HG02973 (cell line): Measurements from ENCODE around the gene SIRT3.

ENCODE experiments used
- ATAC-seq: cut with Tn5 transposase; IDR thresholded peaks from one replicate; pipeline ENCODE4 v1.9.1; 2021; ENCODE audit warnings: moderate library complexity; ENCODE audit not compliant: unreplicated experiment

Gene SIRT3

DNA sequence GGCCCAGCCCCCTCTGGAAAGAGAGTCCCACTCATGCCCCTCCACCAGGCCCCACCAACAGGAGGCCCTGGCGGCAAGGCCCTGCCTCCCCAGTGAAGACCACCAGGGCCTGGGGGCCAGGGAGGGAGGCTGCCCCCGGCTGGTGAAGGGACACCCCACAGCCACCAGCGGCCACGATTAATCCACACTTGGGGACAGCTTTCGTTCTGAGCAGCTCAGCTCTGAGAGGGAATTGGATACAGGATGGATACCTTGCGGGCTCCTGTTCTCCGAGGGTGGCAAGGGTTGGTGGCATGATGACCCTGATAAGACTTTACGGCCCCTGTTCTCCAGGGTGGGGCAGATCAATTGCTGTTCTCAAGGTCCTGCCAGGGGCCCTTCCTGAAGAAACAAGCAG lies 35.2 kb upstream of the SIRT3 start:
- ATAC-seq, result no peak

DNA sequence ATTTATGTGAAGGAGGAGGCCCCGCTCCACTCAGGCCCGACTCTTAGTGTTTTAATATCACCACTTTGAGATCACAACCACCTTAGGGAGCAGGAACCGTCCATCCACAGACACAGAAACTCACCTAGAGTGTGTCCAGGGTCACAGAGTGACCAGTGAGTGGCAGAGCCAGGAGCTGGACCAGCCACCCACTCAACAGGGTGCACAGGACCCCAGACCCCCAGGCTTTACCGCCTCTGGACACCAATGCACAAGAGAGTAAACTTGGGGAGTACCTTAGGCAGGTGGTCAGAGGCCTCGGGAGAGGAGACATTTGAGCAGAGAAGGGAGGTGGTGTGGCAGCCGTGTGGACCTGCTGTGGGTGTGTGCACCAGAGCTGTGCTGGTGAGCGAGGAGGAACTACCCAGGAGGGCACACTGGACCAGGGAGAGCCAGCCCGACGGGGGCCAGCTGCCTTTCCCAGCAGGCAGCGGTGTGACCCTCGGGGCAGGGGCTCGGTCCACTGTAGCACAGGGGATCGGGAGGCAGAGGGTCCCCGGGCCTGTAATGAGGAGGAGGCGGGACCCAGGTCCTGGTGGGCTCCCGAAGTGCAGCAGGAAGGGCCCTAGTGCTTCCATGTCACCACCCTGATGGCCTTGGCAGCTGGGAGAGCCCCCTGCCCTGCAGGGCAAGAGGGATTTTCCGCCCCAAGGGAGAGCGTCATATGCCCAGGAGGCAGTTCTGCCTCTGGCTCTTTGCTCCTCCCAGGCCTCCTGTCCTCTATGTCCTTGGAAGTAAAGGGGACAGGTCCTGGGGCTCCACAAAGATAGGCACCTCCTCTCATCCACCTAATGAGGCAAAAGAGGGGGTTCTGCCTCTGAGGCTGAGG lies 34.5 kb upstream of the SIRT3 start:
- no peak for ATAC-seq

DNA sequence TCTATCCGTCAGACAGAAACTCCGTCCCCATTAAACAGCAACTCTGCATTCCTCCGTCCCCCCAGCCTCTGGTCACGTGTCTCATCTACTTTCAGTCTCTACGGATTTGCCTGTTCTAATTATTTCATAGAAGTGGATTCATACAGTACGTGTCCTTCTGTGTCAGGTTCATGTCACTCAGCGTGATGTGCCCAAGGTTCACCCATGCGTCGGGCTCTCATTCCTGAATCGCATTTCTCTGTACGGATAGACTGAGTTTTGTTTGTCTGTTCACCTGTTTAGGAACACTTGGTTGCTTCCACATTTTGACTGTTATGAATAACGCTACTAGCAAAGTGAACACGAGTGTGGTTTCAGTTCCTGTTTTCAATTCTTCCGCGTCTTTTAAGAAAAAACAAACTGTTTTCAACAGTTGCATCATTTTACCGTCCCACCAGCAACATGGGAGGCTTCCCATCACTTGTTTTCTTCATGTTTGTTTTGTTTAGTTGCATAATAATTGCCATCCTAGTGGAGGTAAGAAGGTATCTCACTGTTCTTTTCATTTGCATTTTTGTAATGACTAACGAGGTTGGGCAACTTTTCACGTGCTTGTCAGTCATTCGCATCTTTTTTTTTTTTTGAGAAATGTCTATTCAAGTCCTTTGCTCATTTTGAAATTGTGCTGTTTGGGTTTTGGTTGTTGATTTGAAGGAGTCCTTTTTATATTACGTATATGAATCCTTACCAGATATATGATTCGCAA lies 33.2 kb upstream of the SIRT3 start:
- peak; percentile 64 for ATAC-seq

GRCh38 chr11:268716-269145 lies 32.6 kb upstream of the SIRT3 start:
- peak; percentile 29 for ATAC-seq

DNA sequence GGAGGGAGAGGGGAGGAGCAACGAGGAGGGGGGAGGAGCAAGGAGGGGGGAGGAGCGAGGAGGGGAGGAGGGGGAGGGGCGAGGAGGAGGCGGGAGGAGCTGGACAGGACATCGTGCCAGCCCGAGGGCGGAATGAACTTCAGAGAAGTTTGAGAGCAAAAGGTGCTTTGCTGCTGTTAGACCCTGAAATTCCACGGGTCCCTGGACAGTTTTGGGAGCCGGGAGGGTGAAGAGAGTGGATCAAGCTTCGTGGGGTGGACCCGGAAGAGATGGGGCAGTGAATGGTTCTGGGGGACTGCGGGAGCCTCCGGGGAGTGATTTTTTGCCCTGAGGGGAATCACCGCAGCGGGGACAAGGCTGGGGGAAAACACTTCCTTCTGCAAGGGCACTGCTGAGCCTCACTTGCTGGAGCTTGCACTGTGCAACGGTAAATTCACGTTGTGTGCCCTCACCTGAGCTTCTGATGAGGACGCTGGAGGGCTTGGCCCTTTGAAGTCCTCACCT lies 31.4 kb upstream of the SIRT3 start:
- ATAC-seq, result no peak

GRCh38 chr11:266676-267439 lies 30.7 kb upstream of the SIRT3 start:
- no peak for ATAC-seq

GRCh38 chr11:261624-262023 lies 25.5 kb upstream of the SIRT3 start:
- no peak for ATAC-seq

GRCh38 chr11:259413-259812 lies 23.3 kb upstream of the SIRT3 start:
- no peak for ATAC-seq

GRCh38 chr11:257766-258493 lies 21.8 kb upstream of the SIRT3 start:
- no peak for ATAC-seq

- ATAC-seq, result no peak
Observed at GRCh38 chr11:256952-257737, 21.0 kb upstream of the SIRT3 start.

GRCh38 chr11:255816-256215 lies 19.7 kb upstream of the SIRT3 start:
- ATAC-seq, result no peak

GRCh38 chr11:255176-255575 lies 19.0 kb upstream of the SIRT3 start:
- no peak for ATAC-seq

DNA sequence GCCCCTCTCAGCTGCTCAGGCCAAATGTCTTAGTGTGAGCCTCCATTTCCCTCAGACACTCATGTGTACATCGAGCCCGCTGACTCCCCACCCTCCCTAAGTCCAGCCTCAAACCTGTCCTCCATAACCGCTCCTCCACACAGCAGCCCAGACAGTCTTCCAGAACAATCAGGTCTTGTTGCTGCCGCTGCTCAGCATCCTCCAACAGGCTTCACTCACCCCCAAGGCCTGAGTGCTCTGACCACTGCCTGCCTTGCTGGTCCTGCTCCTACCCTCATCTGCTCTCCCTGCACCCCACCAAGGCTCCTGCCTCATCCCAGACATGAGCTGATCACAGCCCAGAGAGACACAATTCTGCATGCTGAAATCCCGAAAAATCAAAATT lies 17.7 kb upstream of the SIRT3 start:
- no peak for ATAC-seq

DNA sequence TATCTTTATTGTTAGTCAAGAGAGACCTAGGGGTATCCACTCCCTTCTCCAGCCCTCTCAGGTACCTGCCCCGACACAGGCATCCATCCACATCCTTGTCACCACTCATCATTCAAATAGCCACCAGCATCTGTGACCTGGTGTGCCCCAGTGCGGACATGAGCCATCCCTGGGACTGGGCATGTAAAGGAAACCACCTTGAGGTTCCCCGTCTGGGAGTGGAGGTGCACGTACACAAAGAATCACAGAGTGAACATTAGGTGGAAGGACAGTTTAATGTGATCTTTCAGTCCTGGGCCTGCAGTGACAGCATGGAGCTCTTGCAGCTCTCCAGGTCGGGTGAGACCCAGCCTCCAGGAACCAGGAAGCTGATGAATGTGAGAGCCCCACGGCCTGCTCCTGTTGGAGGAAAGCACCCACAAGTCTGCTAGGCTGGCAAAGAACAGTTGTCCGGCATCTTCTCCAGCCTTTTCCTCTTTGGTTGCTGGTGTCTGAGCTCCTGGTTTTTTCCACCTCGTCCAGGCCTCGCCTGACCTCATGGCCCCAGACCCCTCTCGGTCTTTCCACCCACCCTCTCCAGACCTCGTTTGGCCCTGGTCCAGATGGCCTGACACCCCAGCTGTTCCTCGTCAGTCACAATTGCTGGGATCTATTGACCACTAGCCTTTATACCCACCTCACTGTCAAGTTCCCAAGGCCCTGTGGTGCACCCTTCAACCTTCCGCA lies 17.2 kb upstream of the SIRT3 start:
- no peak for ATAC-seq

- ATAC-seq, result no peak
Observed at GRCh38 chr11:252666-253065, 16.5 kb upstream of the SIRT3 start.

- ATAC-seq, result no peak
Observed at GRCh38 chr11:251550-251949, 15.4 kb upstream of the SIRT3 start.

GRCh38 chr11:250740-251299 lies 14.7 kb upstream of the SIRT3 start:
- no peak for ATAC-seq

DNA sequence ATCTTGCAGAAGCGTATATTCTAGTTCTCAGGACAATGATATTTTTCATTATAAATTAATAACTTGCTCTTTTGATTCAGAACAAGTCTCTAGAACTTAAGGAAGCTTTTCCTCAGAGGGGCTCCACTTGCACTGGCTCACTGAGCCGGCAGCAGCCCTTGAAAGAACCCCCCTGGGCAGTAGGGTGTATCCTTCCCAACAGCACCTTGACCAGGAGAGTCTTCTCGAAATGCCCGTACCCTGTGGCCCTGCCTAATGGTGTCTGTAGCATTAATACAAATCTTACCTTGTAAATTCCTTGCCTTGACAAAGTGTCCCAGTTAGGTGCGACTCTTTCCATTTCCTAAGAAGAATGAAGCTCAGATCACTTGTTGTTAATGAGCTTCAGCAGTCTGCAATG lies 14.1 kb upstream of the SIRT3 start:
- ATAC-seq, result no peak

DNA sequence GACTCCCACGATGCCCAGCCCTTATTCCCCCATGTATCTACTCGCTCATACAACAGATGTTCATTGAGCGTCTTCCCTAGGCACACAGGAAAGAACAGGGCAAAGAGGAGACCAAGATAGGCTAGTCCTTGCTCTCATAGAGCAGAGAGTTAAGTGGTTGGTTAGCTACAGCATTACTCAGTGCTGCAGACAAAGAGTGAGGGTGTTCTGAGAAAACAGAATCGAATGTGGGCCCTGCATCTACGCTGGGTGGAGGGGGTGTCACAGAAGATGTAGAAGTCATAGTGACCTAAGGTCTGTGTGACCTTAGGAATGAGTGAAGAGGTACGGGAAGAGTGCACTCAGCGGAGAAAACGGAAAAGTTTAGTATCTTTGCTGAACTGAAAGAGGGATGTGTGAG lies 12.9 kb upstream of the SIRT3 start:
- ATAC-seq, result no peak
